Measurements from ENCODE around the gene MCRS1. TPM values are rescaled to one million over a fixed set of nuclear protein-coding genes. Genes with fewer than 3 reads are reported as not detected.

Gene MCRS1
- polyA plus RNA-seq, 1 donor: 54.7 TPM

DNA sequence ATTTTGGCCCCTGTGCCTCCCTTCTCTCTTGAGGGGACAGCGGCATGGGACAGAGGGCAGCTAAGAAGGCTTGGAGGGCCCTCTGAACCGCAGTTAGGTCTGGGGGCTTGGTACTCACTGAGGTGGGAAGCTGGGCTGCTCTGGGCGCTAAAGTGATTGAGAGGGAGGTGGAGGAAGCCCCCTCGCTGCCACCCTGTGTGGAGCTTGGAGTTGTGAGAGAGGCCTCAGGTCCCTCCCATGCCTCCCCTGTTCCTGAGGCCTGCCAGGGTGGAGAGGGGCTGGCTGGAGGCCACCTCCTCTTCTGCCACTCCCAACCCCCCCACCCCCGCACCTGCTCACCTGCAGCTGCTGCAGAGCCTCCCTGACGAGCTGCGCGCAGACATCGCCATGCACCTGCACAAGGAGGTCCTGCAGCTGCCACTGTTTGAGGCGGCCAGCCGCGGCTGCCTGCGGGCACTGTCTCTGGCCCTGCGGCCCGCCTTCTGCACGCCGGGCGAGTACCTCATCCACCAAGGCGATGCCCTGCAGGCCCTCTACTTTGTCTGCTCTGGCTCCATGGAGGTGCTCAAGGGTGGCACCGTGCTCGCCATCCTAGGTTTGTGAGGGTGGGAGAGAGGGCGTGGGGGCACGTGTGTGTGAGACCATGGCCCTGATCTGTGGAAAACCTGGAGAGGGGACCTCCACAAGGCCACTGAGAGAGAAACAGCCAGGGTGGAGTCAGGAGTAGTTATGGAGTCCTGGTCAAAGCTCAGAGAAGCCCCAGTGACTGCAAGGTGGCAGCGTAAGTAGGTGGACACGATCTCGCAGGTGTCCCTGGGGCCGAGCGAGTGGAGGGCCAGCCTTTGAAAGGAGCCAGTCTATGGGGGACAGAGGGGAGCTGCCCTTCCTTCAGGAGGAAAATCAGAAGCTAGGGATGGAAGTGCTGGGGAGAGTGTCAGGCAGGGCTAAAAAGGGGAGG, 17.9 kb downstream of the MCRS1 start:
- H3K27ac ChIP-seq (ENCODE audit: low read length): peak overlapping the region; percentile 15
- peak overlapping the region; percentile 33 for H3K4me3 ChIP-seq (ENCODE audit: low read length)
- WGBS (ENCODE audit: insufficient coverage, low lambda C conversion rate): no CpG with 5 or more reads among the region's 28 CpGs
- no peaks in the 10 kb centered on the region for H3K36me3 ChIP-seq (ENCODE audit: control insufficient read depth, insufficient read depth, low read length)
- peaks cover 22% of the 10 kb centered on the region for H3K27me3 ChIP-seq (ENCODE audit: control insufficient read depth, insufficient read depth, low read length)
- no peaks in the 10 kb centered on the region for H3K9me3 ChIP-seq (ENCODE audit: control insufficient read depth, low read depth, low read length)
- peaks cover 32% of the 10 kb centered on the region for H3K4me1 ChIP-seq (ENCODE audit: control insufficient read depth, insufficient read depth, low read length)
- peak in 1 of 2 donors; percentile 59 for DNase-seq

DNA sequence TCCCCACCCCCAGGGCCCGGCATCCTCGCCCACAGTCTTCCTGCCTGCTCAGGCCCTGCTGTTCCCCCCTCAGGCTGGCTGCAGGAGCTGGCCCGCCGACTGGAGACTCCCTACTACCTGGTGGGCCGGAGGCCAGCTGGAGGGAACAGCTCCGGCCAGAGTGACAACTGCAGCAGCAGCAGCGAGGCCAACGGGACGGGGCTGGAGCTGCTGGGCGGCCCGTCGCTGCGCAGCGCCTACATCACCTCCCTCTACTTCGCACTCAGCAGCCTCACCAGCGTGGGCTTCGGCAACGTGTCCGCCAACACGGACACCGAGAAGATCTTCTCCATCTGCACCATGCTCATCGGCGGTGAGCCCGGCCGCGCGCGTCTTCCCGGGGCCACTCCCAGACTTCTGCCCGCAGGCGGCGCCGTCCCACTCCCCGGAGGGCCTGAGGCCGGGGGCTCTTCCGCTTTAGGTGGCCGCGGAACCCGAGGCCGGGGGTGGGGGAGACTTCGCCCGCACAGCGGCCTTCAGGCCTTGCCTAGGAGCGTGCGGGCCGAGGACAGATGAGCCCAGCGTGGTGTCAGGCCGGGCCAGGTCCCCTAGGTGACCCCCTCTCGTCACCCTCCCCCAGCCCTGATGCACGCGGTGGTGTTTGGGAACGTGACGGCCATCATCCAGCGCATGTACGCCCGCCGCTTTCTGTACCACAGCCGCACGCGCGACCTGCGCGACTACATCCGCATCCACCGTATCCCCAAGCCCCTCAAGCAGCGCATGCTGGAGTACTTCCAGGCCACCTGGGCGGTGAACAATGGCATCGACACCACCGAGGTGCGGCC, 18.9 kb downstream of the MCRS1 start:
- no peak for DNase-seq
- Histone ChIP-seq H3K27me3 (ENCODE audit: control insufficient read depth, insufficient read depth, low read length) (peaks cover 32% of the 10 kb centered on the region), H3K4me1 (ENCODE audit: control insufficient read depth, insufficient read depth, low read length) (peaks cover 32% of the 10 kb centered on the region), H3K4me3 (ENCODE audit: low read length) (peak overlapping the region; percentile 33), H3K36me3 (ENCODE audit: control insufficient read depth, insufficient read depth, low read length) (no peaks in the 10 kb centered on the region), H3K9me3 (ENCODE audit: control insufficient read depth, low read depth, low read length) (no peaks in the 10 kb centered on the region), H3K27ac (ENCODE audit: low read length) (no peak overlapping the region)
- WGBS (ENCODE audit: insufficient coverage, low lambda C conversion rate): no CpG with 5 or more reads among the region's 70 CpGs

DNA sequence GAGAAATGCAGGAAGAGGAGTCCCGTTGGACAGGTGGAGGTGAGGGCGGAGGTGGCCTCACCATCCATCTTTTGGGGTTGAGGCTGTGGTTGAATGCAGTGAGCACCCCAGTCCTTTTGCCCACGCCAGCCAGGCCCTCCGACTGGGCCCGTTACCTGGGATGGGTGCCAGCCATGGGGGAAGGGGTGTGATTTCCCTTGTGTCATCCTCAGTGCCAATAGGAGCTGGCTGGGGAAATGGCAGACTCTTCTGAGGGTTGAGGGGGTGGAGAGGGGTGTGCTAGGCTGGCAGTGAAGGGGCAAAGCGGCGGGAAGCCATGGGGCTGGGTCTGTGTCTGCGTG, 19.5 kb downstream of the MCRS1 start:
- no peaks in the 10 kb centered on the region for H3K9me3 ChIP-seq (ENCODE audit: control insufficient read depth, low read depth, low read length)
- peaks cover 37% of the 10 kb centered on the region for H3K4me1 ChIP-seq (ENCODE audit: control insufficient read depth, insufficient read depth, low read length)
- WGBS (ENCODE audit: insufficient coverage, low lambda C conversion rate): no CpG with 5 or more reads among the region's 8 CpGs
- peaks cover 37% of the 10 kb centered on the region for H3K27me3 ChIP-seq (ENCODE audit: control insufficient read depth, insufficient read depth, low read length)
- no peak for DNase-seq
- peak overlapping the region; percentile 33 for H3K4me3 ChIP-seq (ENCODE audit: low read length)
- no peak overlapping the region for H3K27ac ChIP-seq (ENCODE audit: low read length)
- H3K36me3 ChIP-seq (ENCODE audit: control insufficient read depth, insufficient read depth, low read length): no peaks in the 10 kb centered on the region

DNA sequence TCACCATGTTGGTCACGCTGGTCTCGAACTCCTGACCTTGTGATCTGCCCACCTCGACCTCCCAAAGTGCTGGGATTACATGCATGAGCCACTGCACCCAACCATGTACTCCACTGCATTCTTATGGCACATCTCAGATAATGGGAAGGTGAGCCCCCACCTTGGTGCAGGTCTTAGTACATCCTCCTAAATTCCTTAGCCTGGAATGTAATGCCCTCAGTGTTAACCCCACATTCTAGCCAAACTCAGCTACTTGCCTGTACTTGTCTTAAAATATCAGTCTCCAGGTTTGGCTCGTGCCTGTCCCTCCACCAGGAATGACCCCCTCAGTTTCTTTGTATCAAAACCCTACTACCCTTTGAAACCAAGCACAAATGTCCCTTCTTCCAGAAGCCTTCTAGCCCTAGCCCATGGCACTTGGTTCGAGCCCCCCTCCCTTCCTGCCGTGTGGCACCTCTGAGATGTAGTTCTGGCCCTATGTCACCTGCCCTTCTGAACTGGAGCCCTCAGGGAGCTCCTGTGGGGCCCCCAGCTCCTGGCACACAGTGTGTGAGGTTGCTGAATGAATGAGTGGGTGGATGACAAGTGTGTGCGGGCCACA, 20.8 kb downstream of the MCRS1 start:
- Histone ChIP-seq H3K36me3 (ENCODE audit: control insufficient read depth, insufficient read depth, low read length) (no peaks in the 10 kb centered on the region), H3K27ac (ENCODE audit: low read length) (no peak overlapping the region), H3K9me3 (ENCODE audit: control insufficient read depth, low read depth, low read length) (peaks cover 3% of the 10 kb centered on the region), H3K4me1 (ENCODE audit: control insufficient read depth, insufficient read depth, low read length) (peaks cover 43% of the 10 kb centered on the region), H3K4me3 (ENCODE audit: low read length) (no peak overlapping the region), H3K27me3 (ENCODE audit: control insufficient read depth, insufficient read depth, low read length) (peaks cover 46% of the 10 kb centered on the region)
- no peak for DNase-seq
- no CpG with 5 or more reads among the region's 7 CpGs for WGBS (ENCODE audit: insufficient coverage, low lambda C conversion rate)

DNA sequence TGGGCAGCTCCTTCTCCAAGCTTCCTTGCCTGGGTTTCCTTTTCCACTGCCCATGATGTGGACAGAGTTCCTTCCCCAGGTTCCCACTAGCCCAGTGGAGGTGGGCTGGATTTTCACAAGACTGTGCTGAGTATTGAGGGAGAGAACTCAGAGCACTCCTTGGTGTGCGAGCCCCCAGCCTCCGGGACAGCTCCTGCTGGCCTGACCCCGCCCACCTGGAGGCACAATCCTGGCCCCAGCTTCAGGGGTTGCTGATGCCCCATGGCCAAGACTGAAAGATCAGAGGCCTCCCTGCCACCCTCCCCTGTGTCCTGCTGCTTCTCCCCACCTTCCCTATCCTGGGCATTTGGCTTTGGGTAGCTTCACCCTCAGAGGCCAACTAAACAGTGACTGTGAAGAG, 21.5 kb downstream of the MCRS1 start:
- no CpG with 5 or more reads among the region's 3 CpGs for WGBS (ENCODE audit: insufficient coverage, low lambda C conversion rate)
- peaks cover 46% of the 10 kb centered on the region for H3K27me3 ChIP-seq (ENCODE audit: control insufficient read depth, insufficient read depth, low read length)

DNA sequence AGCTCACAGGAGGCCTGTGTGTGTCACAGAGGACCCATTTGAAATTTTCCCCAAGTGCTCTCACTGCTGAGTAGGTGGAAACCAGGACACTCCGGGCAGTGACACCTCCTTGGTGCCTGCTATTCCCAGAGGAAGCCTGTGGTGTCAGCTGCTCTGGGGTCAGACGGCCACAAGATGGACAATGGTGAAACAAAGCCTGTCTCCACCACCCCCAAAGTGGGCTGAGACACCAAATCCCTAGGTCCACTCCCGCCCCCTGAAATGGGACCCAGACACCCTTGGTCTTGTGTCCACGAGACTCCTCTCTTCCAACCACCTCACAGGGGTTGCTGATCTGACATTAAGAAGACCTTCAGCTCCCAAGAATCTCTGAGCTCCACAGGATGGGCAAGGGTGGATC, 22.1 kb downstream of the MCRS1 start:
- Histone ChIP-seq H3K27ac (ENCODE audit: low read length) (no peak overlapping the region), H3K36me3 (ENCODE audit: control insufficient read depth, insufficient read depth, low read length) (no peaks in the 10 kb centered on the region), H3K9me3 (ENCODE audit: control insufficient read depth, low read depth, low read length) (peaks cover 3% of the 10 kb centered on the region), H3K4me1 (ENCODE audit: control insufficient read depth, insufficient read depth, low read length) (peaks cover 36% of the 10 kb centered on the region), H3K27me3 (ENCODE audit: control insufficient read depth, insufficient read depth, low read length) (peaks cover 52% of the 10 kb centered on the region), H3K4me3 (ENCODE audit: low read length) (no peak overlapping the region)
- WGBS (ENCODE audit: insufficient coverage, low lambda C conversion rate): no CpG with 5 or more reads among the region's 4 CpGs
- DNase-seq: no peak

More for the DNA sequence above, 21.5 kb downstream of the MCRS1 start:
- H3K4me1 ChIP-seq (ENCODE audit: control insufficient read depth, insufficient read depth, low read length): peaks cover 42% of the 10 kb centered on the region
- H3K9me3 ChIP-seq (ENCODE audit: control insufficient read depth, low read depth, low read length): peaks cover 3% of the 10 kb centered on the region
- H3K27ac ChIP-seq (ENCODE audit: low read length): no peak overlapping the region
- H3K36me3 ChIP-seq (ENCODE audit: control insufficient read depth, insufficient read depth, low read length): no peaks in the 10 kb centered on the region
- DNase-seq: no peak
- H3K4me3 ChIP-seq (ENCODE audit: low read length): no peak overlapping the region

DNA sequence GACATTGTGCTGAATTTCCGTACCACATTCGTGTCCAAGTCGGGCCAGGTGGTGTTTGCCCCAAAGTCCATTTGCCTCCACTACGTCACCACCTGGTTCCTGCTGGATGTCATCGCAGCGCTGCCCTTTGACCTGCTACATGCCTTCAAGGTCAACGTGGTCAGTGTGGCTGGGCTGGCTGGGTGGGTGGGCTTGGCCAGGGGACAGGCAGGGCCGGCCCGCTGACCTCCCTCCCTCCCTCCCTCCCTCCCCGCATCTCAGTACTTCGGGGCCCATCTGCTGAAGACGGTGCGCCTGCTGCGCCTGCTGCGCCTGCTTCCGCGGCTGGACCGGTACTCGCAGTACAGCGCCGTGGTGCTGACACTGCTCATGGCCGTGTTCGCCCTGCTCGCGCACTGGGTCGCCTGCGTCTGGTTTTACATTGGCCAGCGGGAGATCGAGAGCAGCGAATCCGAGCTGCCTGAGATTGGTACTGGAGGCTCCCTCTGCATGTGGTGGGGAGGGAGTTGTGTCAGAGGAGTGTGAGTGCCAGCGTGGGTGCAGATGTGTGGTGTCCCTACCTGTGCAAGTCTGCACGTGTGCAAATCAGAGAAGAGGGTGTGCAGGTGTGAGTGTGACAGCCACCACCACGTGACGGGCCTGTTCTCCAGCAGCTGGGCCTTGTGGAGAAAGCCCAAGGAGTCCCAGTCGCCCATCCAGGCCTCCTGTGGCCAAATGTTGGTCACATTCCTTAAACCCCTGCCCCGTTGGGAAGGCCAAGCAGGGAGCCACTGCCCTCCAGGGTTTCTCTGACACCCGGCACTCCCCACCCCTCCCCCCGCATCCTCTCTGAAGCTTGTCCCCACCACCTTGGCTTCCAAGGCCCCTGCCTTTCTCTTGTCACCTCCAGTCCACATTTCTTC, 23.8 kb downstream of the MCRS1 start:
- Histone ChIP-seq H3K36me3 (ENCODE audit: control insufficient read depth, insufficient read depth, low read length) (no peaks in the 10 kb centered on the region), H3K4me3 (ENCODE audit: low read length) (no peak overlapping the region), H3K27ac (ENCODE audit: low read length) (no peak overlapping the region), H3K9me3 (ENCODE audit: control insufficient read depth, low read depth, low read length) (peaks cover 3% of the 10 kb centered on the region), H3K27me3 (ENCODE audit: control insufficient read depth, insufficient read depth, low read length) (peaks cover 68% of the 10 kb centered on the region), H3K4me1 (ENCODE audit: control insufficient read depth, insufficient read depth, low read length) (peaks cover 24% of the 10 kb centered on the region)
- no peak for DNase-seq
- 100% methylated on average over 1 of the region's 39 CpGs for WGBS (ENCODE audit: insufficient coverage, low lambda C conversion rate)

DNA sequence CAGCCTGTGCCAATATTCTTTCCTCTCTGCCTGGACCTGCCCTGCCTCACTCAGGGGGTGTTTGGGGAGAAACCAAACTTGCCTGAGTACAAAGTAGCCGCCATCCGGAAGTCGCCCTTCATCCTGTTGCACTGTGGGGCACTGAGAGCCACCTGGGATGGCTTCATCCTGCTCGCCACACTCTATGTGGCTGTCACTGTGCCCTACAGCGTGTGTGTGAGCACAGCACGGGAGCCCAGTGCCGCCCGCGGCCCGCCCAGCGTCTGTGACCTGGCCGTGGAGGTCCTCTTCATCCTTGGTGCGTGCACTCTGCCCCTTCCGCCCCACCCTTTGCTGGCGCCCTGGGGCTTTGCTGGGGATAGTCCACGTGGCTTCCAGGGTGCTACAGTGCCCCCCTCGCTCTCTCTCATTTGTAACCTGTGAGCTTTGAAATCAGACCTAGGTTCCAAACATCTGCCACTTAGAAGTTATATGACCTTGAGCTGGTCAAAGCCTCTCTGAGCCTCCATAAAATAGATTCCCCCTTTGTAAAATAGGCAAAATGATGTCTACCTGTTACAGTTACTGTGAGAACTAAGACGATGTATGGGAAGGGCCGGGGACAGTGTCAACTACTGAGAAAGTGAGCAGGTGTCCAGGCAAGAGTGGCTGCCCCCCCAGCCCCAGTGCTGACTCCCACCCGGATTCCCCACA, 24.6 kb downstream of the MCRS1 start:
- DNase-seq: no peak
- Histone ChIP-seq H3K4me3 (ENCODE audit: low read length) (no peak overlapping the region), H3K9me3 (ENCODE audit: control insufficient read depth, low read depth, low read length) (peaks cover 3% of the 10 kb centered on the region), H3K27ac (ENCODE audit: low read length) (no peak overlapping the region), H3K27me3 (ENCODE audit: control insufficient read depth, insufficient read depth, low read length) (peaks cover 65% of the 10 kb centered on the region), H3K4me1 (ENCODE audit: control insufficient read depth, insufficient read depth, low read length) (peaks cover 17% of the 10 kb centered on the region), H3K36me3 (ENCODE audit: control insufficient read depth, insufficient read depth, low read length) (no peaks in the 10 kb centered on the region)
- no CpG with 5 or more reads among the region's 20 CpGs for WGBS (ENCODE audit: insufficient coverage, low lambda C conversion rate)

DNA sequence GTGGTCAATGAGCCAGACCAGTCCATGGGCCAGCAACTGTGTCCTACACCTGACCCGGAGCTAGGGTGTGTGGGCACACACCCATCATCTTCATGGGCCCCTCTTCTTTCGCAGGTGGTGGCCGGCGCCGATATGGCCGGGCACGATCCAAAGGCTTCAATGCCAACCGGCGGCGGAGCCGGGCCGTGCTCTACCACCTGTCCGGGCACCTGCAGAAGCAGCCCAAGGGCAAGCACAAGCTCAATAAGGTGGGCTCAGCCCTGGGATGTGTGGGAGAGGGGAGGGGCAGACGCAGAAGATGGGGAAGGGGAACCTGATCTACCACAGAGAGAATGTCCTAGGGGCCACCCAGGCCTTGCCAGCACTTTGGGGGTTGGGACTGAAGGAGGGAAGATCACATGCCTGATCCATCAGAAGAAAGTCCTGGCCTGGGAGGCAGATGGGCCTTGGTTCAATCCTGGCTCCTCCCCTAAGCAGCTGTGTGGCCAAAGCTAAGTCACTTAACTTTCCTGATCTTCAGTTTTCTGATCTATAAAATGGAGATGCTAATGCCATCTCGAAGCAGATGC, 25.3 kb downstream of the MCRS1 start:
- Histone ChIP-seq H3K9me3 (ENCODE audit: control insufficient read depth, low read depth, low read length) (peaks cover 3% of the 10 kb centered on the region), H3K4me3 (ENCODE audit: low read length) (no peak overlapping the region), H3K4me1 (ENCODE audit: control insufficient read depth, insufficient read depth, low read length) (peaks cover 21% of the 10 kb centered on the region), H3K27me3 (ENCODE audit: control insufficient read depth, insufficient read depth, low read length) (peaks cover 70% of the 10 kb centered on the region), H3K27ac (ENCODE audit: low read length) (no peak overlapping the region), H3K36me3 (ENCODE audit: control insufficient read depth, insufficient read depth, low read length) (no peaks in the 10 kb centered on the region)
- no peak for DNase-seq
- no CpG with 5 or more reads among the region's 15 CpGs for WGBS (ENCODE audit: insufficient coverage, low lambda C conversion rate)

Measured in large intestine (tissue), 3 donors.